Measurements from ENCODE around the gene CASKIN1. TPM values are rescaled to one million over a fixed set of nuclear protein-coding genes. Genes with fewer than 3 reads are reported as not detected.

Gene CASKIN1
- total and polyA plus RNA-seq, 2 of the 8 experiments (the other 6 are each of a cell fraction or from before 2014, with no cell fraction given): 1.2 to 6.4 TPM

GRCh38 chr16:2231016-2231931 is 34.9 kb upstream of the CASKIN1 start:
- no peak overlapping the region for H3K14ac ChIP-seq (ENCODE audit: insufficient read length)
- H3K18ac ChIP-seq (ENCODE audit: extremely low read depth, low read length): no peak overlapping the region
- H4K91ac ChIP-seq (replicated peaks; ENCODE audit: insufficient read length, low read length): no peak overlapping the region
- no peak overlapping the region for H3K4me3 ChIP-seq (ENCODE audit: extremely low read depth in 1 of 4, insufficient read depth in 2 of 4, low read depth in 3 of 4, low read length in 4 of 4)
- H3K79me1 ChIP-seq (ENCODE audit: low read depth, low read length): 0 out of 2 replicates have a peak, but pooled peaks cover under 1% of the 10 kb centered on the region
- H3K23ac ChIP-seq (ENCODE audit: insufficient read length): no peak overlapping the region
- no peak overlapping the region for H2BK12ac ChIP-seq (ENCODE audit: low read depth, low read length)
- no peak overlapping the region for H3K56ac ChIP-seq (replicated peaks; ENCODE audit: insufficient read length, low read depth, low read length)
- peaks cover 3 to 55% (median 6%) of the 10 kb centered on the region in 4 experiments; a peak in 5 of 8 replicates for H3K36me3 ChIP-seq (ENCODE audit: control insufficient read depth in 2 of 4, insufficient read depth in 4 of 4, low read length in 3 of 4)
- no peak overlapping the region for H3K9ac ChIP-seq (replicated peaks in 1 of 4; ENCODE audit: extremely low read depth in 1 of 4, low read depth in 3 of 4, low read length in 3 of 4)
- no peak overlapping the region for H2BK120ac ChIP-seq (replicated peaks; ENCODE audit: low read depth, low read length)
- H3K27ac ChIP-seq (ENCODE audit: low read depth, low read length): no peak overlapping the region
- no peak overlapping the region for H2AK5ac ChIP-seq (ENCODE audit: low read depth, low read length)
- no peak overlapping the region for H3K4ac ChIP-seq (replicated peaks; ENCODE audit: insufficient read length, low read depth, low read length)
- no peak overlapping the region for H2BK15ac ChIP-seq (ENCODE audit: low read length)
- peaks cover under 1% of the 10 kb centered on the region; the same call in 1 of the 2 replicates for H3K23me2 ChIP-seq (ENCODE audit: low read depth, low read length)
- no peak overlapping the region for H3K4me2 ChIP-seq (ENCODE audit: insufficient read depth in 1 of 2, low read depth in 2 of 2, low read length in 2 of 2)
- POLR2A ChIA-PET (ENCODE audit: partially characterized antibody): interaction anchor here (1.0 to 6.7 kb wide), 11 partner anchors 8 to 63 kb away, joined by 3 to 37 read pairs (median 4); partner anchors contain the start of genes ECI1 and PGP
- 93% methylated on average over 29 of the region's 29 CpGs; no CpG with 5 or more reads in 1 of the 2 experiments for WGBS, 2 experiments (ENCODE audit: extremely low coverage in 1 of 2, insufficient coverage in 1 of 2, insufficient read length in 1 of 2, insufficient replicate concordance in 2 of 2, low coverage in 1 of 2, low lambda C conversion rate in 2 of 2, missing lambda C conversion rate in 1 of 2)
- H3K79me2 ChIP-seq (ENCODE audit: control insufficient read depth in 1 of 2, insufficient read depth in 2 of 2, low read length in 2 of 2): peaks cover 0 to 12% of the 10 kb centered on the region in 2 experiments; a peak in 1 of 4 replicates
- H4K20me1 ChIP-seq (replicated peaks in 1 of 2; ENCODE audit: control insufficient read depth in 1 of 2, insufficient read depth in 2 of 2, low read length in 2 of 2): peaks cover 7 to 23% of the 10 kb centered on the region in 2 experiments
- H2BK20ac ChIP-seq (ENCODE audit: low read length): no peak overlapping the region
- no peak overlapping the region for H2AFZ ChIP-seq (ENCODE audit: low read length)
- H4K5ac ChIP-seq (ENCODE audit: insufficient read length, low read depth, low read length): no peak overlapping the region
- H3K9me3 ChIP-seq (ENCODE audit: insufficient read depth in 2 of 2, low read depth in 1 of 2, low read length in 1 of 2): no peaks in the 10 kb centered on the region
- H3K4me1 ChIP-seq (replicated peaks in 1 of 4; ENCODE audit: control insufficient read depth in 3 of 4, insufficient read depth in 4 of 4, low read length in 3 of 4): peaks cover 0 to under 1% (median under 1%) of the 10 kb centered on the region in 4 experiments; a peak in 4 of 7 replicates
- CTCF ChIA-PET (ENCODE audit: partially characterized antibody): interaction anchor here (0.7 to 2.5 kb wide), 2 partner anchors 36 to 90 kb away, joined by 3 to 7 read pairs; no protein-coding TSS in a partner anchor
- H4K8ac ChIP-seq (ENCODE audit: extremely low read depth, insufficient read depth, low read length): no peak overlapping the region
- no peak overlapping the region for H2BK5ac ChIP-seq (ENCODE audit: low read depth, low read length)
- FAIRE-seq (no peak), DNase-seq (ENCODE audit: low read depth in 1 of 2, low spot score in 2 of 2) (no peak)
- no peaks in the 10 kb centered on the region; a peak in 1 of 7 replicates for H3K27me3 ChIP-seq (replicated peaks in 1 of 4; ENCODE audit: control insufficient read depth in 3 of 4, extremely low read depth in 1 of 4, insufficient read depth in 3 of 4, low read length in 3 of 4)
- TF ChIP-seq KDM5A (IDR thresholded peaks at IDR 0.05; ENCODE audit: low read length): no peak
- TF ChIP-seq BRCA1 (IDR thresholded peaks at IDR 0.05; ENCODE audit: low read depth, low read length): no peak
- TF ChIP-seq, protein P1, sequence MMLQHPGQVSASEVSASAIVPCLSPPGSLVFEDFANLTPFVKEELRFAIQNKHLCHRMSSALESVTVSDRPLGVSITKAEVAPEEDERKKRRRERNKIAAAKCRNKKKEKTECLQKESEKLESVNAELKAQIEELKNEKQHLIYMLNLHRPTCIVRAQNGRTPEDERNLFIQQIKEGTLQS (IDR thresholded peaks at IDR 0.05; ENCODE audit: insufficient read depth, low read depth, low read length): no peak
- TF ChIP-seq NRF1 (IDR thresholded peaks at IDR 0.05; ENCODE audit: low read depth, low read length): no peak
- no peak for TF ChIP-seq CREB1 (IDR thresholded peaks at IDR 0.05)
- TF ChIP-seq SAP30 (IDR thresholded peaks at IDR 0.05; ENCODE audit: insufficient read depth, insufficient replicate concordance, low read length): no peak
- TF ChIP-seq CTBP2 (IDR thresholded peaks at IDR 0.05; ENCODE audit: borderline replicate concordance, insufficient read depth, insufficient read length, low read length): no peak
- TF ChIP-seq CBX8 (IDR thresholded peaks at IDR 0.05; ENCODE audit: borderline replicate concordance, low read depth, low read length): no peak
- no peak for TF ChIP-seq POLR2AphosphoS5 (IDR thresholded peaks at IDR 0.05; ENCODE audit: low read depth, low read length)
- TF ChIP-seq GTF2F1 (IDR thresholded peaks at IDR 0.05; ENCODE audit: borderline replicate concordance, low read depth, low read length): no peak
- TF ChIP-seq TBP (IDR thresholded peaks at IDR 0.05; ENCODE audit: low read depth, low read length): no peak

All from H1 (cell line).